PC-3 (cell line): ENCODE results near the gene ZNF467. TPM values are rescaled to one million over a fixed set of nuclear protein-coding genes. Genes with fewer than 3 reads are reported as not detected.

Experiments used
- ATAC-seq: fragments of 200-7000 bp; cut with Tn5 transposase; 2 replicates; pipeline ENCODE4 v1.9.1; 2020; ENCODE audit warnings: mild to moderate bottlenecking, moderate library complexity
- BruUV-seq: library from RNA; stranded (reverse); fragments of 400-500 nt; replicated peaks from 2 replicates; lab custom pipeline; 2021; lab: Mats Ljungman, UMichigan
- CTCF ChIA-PET: fragments of 300-600 bp; sonication (Branson Sonifier 250); formaldehyde crosslinking; loops from one replicate; lab custom pipeline; 2022; ENCODE audit warnings: antibody characterized with exemption; lab: Charles Lee
- POLR2A ChIA-PET: fragments of 300-600 bp; sonication (Branson Sonifier 250); formaldehyde crosslinking; loops from one replicate; lab custom pipeline; 2022; ENCODE audit warnings: antibody characterized with exemption; ENCODE audit not compliant: unreplicated experiment; lab: Charles Lee
- DNase-seq: peaks from one replicate; pipeline ENCODE4 v3.0.0-alpha.2; 2015
- H2AFZ ChIP-seq: fragments of 300-600 bp; sonication (generic); 2 replicates; pipeline ENCODE4 v1.6.0; 2016; ENCODE audit warnings: antibody characterized with exemption, low read length
- H3F3A ChIP-seq: fragments of 300-600 bp; sonication (generic); one replicate; pipeline ENCODE4 v1.6.0; 2017; ENCODE audit warnings: antibody characterized with exemption, low read length, control low read depth, mild to moderate bottlenecking; ENCODE audit not compliant: unreplicated experiment
- H3K27ac ChIP-seq: fragments of 300-600 bp; sonication (generic); 2 replicates; pipeline ENCODE4 v1.5.1; 2016; ENCODE audit warnings: mild to moderate bottlenecking, low read length
- H3K27me3 ChIP-seq: fragments of 300-600 bp; sonication (generic); 2 replicates; pipeline ENCODE4 v1.6.1; 2016; ENCODE audit warnings: low read length, mixed read lengths
- H3K36me3 ChIP-seq: fragments of 300-600 bp; sonication (generic); 2 replicates; pipeline ENCODE4 v1.6.1; 2016; ENCODE audit warnings: low read depth, mixed run types, low read length, mixed read lengths
- H3K4me1 ChIP-seq: fragments of 300-600 bp; sonication (generic); 2 replicates; pipeline ENCODE4 v1.5.1; 2016; ENCODE audit warnings: low read length; ENCODE audit not compliant: insufficient read depth
- H3K4me2 ChIP-seq: fragments of 300-600 bp; sonication (generic); 2 replicates; pipeline ENCODE4 v1.6.0; 2016; ENCODE audit warnings: low read length
- H3K4me3 ChIP-seq: fragments of 300-600 bp; sonication (generic); 2 replicates; pipeline ENCODE4 v1.5.1; 2016; ENCODE audit warnings: mild to moderate bottlenecking, low read length, mixed read lengths
- H3K79me2 ChIP-seq: fragments of 300-600 bp; sonication (generic); 2 replicates; pipeline ENCODE4 v1.6.1; 2017; ENCODE audit warnings: low read length, mixed read lengths
- H3K9ac ChIP-seq: fragments of 300-600 bp; sonication (generic); 2 replicates; pipeline ENCODE4 v1.6.0; 2016; ENCODE audit warnings: mild to moderate bottlenecking, low read length
- H3K9me2 ChIP-seq: fragments of 300-600 bp; sonication (generic); replicated peaks from 2 replicates; pipeline ENCODE4 v1.6.1; 2016; ENCODE audit warnings: mixed run types, low read length, mixed read lengths
- H3K9me3 ChIP-seq: fragments of 300-600 bp; sonication (generic); 2 replicates; pipeline ENCODE4 v1.6.1; 2016; ENCODE audit warnings: low read length, mixed read lengths
- H4K20me1 ChIP-seq: fragments of 300-600 bp; sonication (generic); 2 replicates; pipeline ENCODE4 v1.6.1; 2016; ENCODE audit warnings: low read length, mixed read lengths
- EZH2 ChIP-seq: fragments of 300-600 bp; sonication (generic); IDR thresholded peaks from one replicate; pipeline ENCODE4 v1.6.1; 2017; ENCODE audit warnings: antibody characterized with exemption, mild to moderate bottlenecking, low read length; ENCODE audit not compliant: unreplicated experiment
- EZH2phosphoT487 ChIP-seq: fragments of 300-600 bp; sonication (generic); IDR thresholded peaks from 2 replicates; pipeline ENCODE4 v1.6.1; 2018; ENCODE audit warnings: mild to moderate bottlenecking, antibody characterized with exemption, low read length, borderline replicate concordance
- intact Hi-C: fragments of 100-400 bp; cut with micrococcal nuclease; formaldehyde crosslinking; loops from 2 replicates; pipeline ENCODE4 v1.9.0; 2023
- total RNA-seq: library from RNA; depleted of rRNA; stranded (reverse); fragments of >200 nt; gene quantifications from 2 replicates; pipeline ENCODE4 v1.2.3, GENCODE V29; 2014
- TF ChIP-seq, protein P1 (sequence below): fragments of 300-600 bp; sonication (generic); conservative IDR thresholded peaks from 2 replicates; pipeline ENCODE4 v1.5.1; 2017; ENCODE audit warnings: antibody characterized with exemption, low read depth, mild to moderate bottlenecking, low read length

The ZNF467 gene
- total RNA-seq, 1 experiment from 2014 or later, result 6.3 TPM

DNA sequence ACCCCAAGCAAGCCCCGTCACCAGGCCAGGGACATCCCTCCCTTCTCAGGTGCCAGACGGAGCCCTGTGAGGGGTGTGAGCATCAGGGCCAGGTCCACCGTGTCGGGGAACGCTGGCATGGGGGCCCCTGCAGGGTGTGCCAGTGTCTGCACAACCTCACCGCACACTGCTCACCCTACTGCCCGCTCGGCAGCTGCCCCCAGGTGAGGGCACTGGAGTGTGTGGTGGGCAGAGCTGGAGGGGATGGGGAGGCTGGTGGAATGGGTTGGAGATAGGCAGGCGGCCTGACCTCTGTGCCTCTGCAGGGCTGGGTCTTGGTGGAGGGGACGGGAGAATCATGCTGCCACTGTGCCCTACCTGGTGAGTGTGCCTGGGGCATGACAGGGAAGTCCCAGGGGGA, 19.9 kb upstream of the ZNF467 start:
- CTCF ChIA-PET, result no interaction called here
- no peaks in the 10 kb centered on the region for H3K9me2 ChIP-seq
- no peak overlapping the region for H3K4me2 ChIP-seq
- BruUV-seq, result no TSS peak
- H3K9ac ChIP-seq, result no peak overlapping the region
- H3K79me2 ChIP-seq, result no peaks in the 10 kb centered on the region
- TF ChIP-seq EZH2 (no peak), EZH2phosphoT487 (no peak)
- TF ChIP-seq, protein P1, sequence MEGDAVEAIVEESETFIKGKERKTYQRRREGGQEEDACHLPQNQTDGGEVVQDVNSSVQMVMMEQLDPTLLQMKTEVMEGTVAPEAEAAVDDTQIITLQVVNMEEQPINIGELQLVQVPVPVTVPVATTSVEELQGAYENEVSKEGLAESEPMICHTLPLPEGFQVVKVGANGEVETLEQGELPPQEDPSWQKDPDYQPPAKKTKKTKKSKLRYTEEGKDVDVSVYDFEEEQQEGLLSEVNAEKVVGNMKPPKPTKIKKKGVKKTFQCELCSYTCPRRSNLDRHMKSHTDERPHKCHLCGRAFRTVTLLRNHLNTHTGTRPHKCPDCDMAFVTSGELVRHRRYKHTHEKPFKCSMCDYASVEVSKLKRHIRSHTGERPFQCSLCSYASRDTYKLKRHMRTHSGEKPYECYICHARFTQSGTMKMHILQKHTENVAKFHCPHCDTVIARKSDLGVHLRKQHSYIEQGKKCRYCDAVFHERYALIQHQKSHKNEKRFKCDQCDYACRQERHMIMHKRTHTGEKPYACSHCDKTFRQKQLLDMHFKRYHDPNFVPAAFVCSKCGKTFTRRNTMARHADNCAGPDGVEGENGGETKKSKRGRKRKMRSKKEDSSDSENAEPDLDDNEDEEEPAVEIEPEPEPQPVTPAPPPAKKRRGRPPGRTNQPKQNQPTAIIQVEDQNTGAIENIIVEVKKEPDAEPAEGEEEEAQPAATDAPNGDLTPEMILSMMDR, result no peak
- H3K36me3 ChIP-seq, result no peaks in the 10 kb centered on the region
- no peak overlapping the region for H3K4me3 ChIP-seq
- H3K4me1 ChIP-seq, result no peaks in the 10 kb centered on the region
- H3K27me3 ChIP-seq, result no peaks in the 10 kb centered on the region
- H2AFZ ChIP-seq, result no peak overlapping the region
- no peaks in the 10 kb centered on the region for H3F3A ChIP-seq
- POLR2A ChIA-PET, result no interaction called here
- intact Hi-C loops, result no loop called here
- no peaks in the 10 kb centered on the region for H4K20me1 ChIP-seq
- H3K9me3 ChIP-seq, result no peaks in the 10 kb centered on the region
- no peak for DNase-seq
- no peak for ATAC-seq
- H3K27ac ChIP-seq, result no peak overlapping the region

DNA sequence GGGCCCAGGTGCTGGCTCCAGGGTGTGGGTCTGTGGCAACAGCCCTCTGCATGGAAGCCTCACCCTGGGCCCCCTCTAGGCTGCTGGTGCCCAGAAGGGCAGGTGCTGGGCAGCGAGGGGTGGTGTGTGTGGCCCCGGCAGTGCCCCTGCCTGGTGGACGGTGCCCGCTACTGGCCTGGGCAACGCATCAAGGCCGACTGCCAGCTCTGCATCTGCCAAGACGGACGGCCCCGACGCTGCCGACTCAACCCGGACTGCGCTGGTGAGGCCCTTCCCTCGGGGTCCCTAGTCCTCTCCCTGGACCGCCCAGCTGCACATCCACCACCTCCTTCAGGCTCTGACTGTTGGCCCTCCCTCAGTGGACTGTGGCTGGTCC, 18.8 kb upstream of the ZNF467 start:
- Histone ChIP-seq H3K36me3 (no peaks in the 10 kb centered on the region), H3K4me2 (no peak overlapping the region), H3K4me3 (no peak overlapping the region), H2AFZ (no peak overlapping the region), H3K79me2 (no peaks in the 10 kb centered on the region), H3K27ac (no peak overlapping the region), H3K9me2 (no peaks in the 10 kb centered on the region), H3K9me3 (no peaks in the 10 kb centered on the region), H4K20me1 (no peaks in the 10 kb centered on the region), H3K27me3 (no peaks in the 10 kb centered on the region), H3K9ac (no peak overlapping the region), H3K4me1 (no peaks in the 10 kb centered on the region), H3F3A (no peaks in the 10 kb centered on the region)
- CTCF ChIA-PET, result no interaction called here
- DNase-seq, result no peak
- intact Hi-C loops, result no loop called here
- TF ChIP-seq EZH2, result no peak
- TF ChIP-seq, protein P1, result no peak
- TF ChIP-seq EZH2phosphoT487, result no peak
- POLR2A ChIA-PET, result no interaction called here
- no peak for ATAC-seq
- no TSS peak for BruUV-seq

DNA sequence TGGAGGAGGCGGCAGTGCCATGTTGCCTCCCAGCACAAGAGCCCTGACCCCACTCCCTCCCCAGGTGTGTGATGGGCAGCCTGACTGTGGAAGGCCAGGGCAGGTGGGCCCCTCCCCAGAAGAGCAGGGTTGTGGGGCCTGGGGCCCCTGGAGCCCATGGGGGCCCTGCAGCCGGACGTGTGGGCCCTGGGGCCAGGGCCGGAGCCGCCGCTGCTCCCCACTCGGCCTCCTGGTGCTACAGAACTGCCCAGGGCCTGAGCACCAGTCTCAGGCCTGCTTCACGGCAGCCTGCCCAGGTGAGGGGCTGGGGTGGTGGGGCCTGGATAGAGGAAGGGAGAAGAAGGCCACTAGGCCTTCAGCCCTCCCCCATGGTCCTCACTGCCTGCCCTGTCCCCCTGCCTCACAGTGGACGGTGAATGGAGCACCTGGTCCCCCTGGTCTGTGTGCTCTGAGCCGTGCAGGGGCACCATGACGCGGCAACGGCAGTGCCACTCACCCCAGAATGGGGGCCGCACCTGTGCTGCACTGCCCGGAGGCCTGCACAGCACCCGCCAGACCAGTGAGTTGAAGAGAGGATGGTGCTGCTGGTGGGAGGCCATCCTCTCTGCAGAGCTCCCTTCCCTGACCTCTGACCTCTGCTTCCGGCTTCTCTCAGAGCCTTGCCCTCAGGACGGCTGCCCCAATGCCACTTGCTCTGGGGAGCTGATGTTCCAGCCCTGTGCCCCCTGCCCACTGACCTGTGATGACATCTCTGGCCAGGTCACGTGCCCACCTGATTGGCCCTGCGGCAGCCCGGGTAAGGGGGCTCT, 18.2 kb upstream of the ZNF467 start:
- Histone ChIP-seq H3K9me2 (no peaks in the 10 kb centered on the region), H3F3A (no peaks in the 10 kb centered on the region), H3K27ac (no peak overlapping the region), H3K4me3 (no peak overlapping the region), H3K79me2 (no peaks in the 10 kb centered on the region), H2AFZ (no peak overlapping the region), H3K4me2 (no peak overlapping the region), H3K36me3 (no peaks in the 10 kb centered on the region), H4K20me1 (no peaks in the 10 kb centered on the region), H3K9me3 (no peaks in the 10 kb centered on the region), H3K9ac (no peak overlapping the region), H3K4me1 (no peaks in the 10 kb centered on the region), H3K27me3 (no peaks in the 10 kb centered on the region)
- ATAC-seq, result no peak
- intact Hi-C loops, result no loop called here
- ChIA-PET POLR2A (no interaction called here), CTCF (interaction anchor here (0.6 kb wide), 1 partner anchor 1382 kb away, joined by 4 read pairs; no protein-coding TSS in a partner anchor)
- DNase-seq, result no peak
- no peak for TF ChIP-seq EZH2phosphoT487
- no peak for TF ChIP-seq EZH2
- TF ChIP-seq, protein P1, result no peak
- BruUV-seq, result no TSS peak
